HEK293T (cell line): ENCODE results near the gene DCN.

Experiments
- CTCF ChIA-PET: fragments of 350-600 bp; formaldehyde crosslinking; extraction: SDS; loops from one replicate; lab custom pipeline; 2021; ENCODE audit warnings: antibody characterized with exemption, inconsistent platforms; lab: Yijun Ruan, JAX
- POLR2A ChIA-PET: fragments of 350-600 bp; formaldehyde crosslinking; extraction: SDS; loops from one replicate; lab custom pipeline; 2020; ENCODE audit warnings: antibody characterized with exemption, inconsistent platforms; lab: Yijun Ruan, JAX
- DNase-seq: peaks from one replicate; pipeline ENCODE4 v3.0.0; 2012; ENCODE audit warnings: mixed read lengths; ENCODE audit errors: extremely low spot score
- ARNT ChIP-seq: fragments of 450-650 bp; IDR thresholded peaks from 2 replicates; pipeline ENCODE4 v1.6.1; 2017; ENCODE audit warnings: mild to moderate bottlenecking
- BHLHE40 ChIP-seq: fragments of 450-650 bp; IDR thresholded peaks from 2 replicates; pipeline ENCODE4 v1.6.1; 2016; ENCODE audit warnings: mild to moderate bottlenecking, moderate library complexity, borderline replicate concordance
- CTBP1 ChIP-seq: fragments of 450-650 bp; IDR thresholded peaks from 2 replicates; pipeline ENCODE4 v1.6.1; 2016; ENCODE audit warnings: borderline replicate concordance
- ELF4 ChIP-seq: fragments of 450-650 bp; IDR thresholded peaks from 2 replicates; pipeline ENCODE4 v1.6.1; 2017; ENCODE audit warnings: antibody characterized with exemption
- FOXA1 ChIP-seq: fragments of 450-650 bp; IDR thresholded peaks from 2 replicates; pipeline ENCODE4 v1.6.1; 2016; ENCODE audit warnings: mild to moderate bottlenecking
- FOXK2 ChIP-seq: fragments of 450-650 bp; IDR thresholded peaks from 2 replicates; pipeline ENCODE4 v1.6.1; 2016; ENCODE audit warnings: mild to moderate bottlenecking
- FOXM1 ChIP-seq: fragments of 450-650 bp; IDR thresholded peaks from 2 replicates; pipeline ENCODE4 v1.6.1; 2017; ENCODE audit warnings: mild to moderate bottlenecking, borderline replicate concordance
- HDGF ChIP-seq: fragments of 450-650 bp; IDR thresholded peaks from 2 replicates; pipeline ENCODE4 v1.6.1; 2017; ENCODE audit warnings: antibody characterized with exemption, borderline replicate concordance
- L3MBTL2 ChIP-seq: fragments of 450-650 bp; conservative IDR thresholded peaks from 2 replicates; pipeline ENCODE4 v1.6.1; 2016; ENCODE audit warnings: mild to moderate bottlenecking
- LEF1 ChIP-seq: fragments of 450-650 bp; IDR thresholded peaks from 2 replicates; pipeline ENCODE4 v1.6.1; 2017; ENCODE audit warnings: mild to moderate bottlenecking, borderline replicate concordance
- NFRKB ChIP-seq: fragments of 450-650 bp; IDR thresholded peaks from 2 replicates; pipeline ENCODE4 v1.6.1; 2016; ENCODE audit warnings: mild to moderate bottlenecking, moderate library complexity
- PKNOX1 ChIP-seq: fragments of 450-650 bp; IDR thresholded peaks from 2 replicates; pipeline ENCODE4 v1.6.1; 2016
- SP1 ChIP-seq: fragments of 450-650 bp; IDR thresholded peaks from 2 replicates; pipeline ENCODE4 v1.6.1; 2017
- SUZ12 ChIP-seq: fragments of 450-650 bp; IDR thresholded peaks from 2 replicates; pipeline ENCODE4 v1.6.1; 2016; ENCODE audit warnings: mild to moderate bottlenecking
- TARDBP ChIP-seq: fragments of 450-650 bp; IDR thresholded peaks from 2 replicates; pipeline ENCODE4 v1.6.1; 2016
- ZNF384 ChIP-seq: fragments of 450-650 bp; IDR thresholded peaks from 2 replicates; pipeline ENCODE4 v1.6.1; 2016

The DCN gene

DNA sequence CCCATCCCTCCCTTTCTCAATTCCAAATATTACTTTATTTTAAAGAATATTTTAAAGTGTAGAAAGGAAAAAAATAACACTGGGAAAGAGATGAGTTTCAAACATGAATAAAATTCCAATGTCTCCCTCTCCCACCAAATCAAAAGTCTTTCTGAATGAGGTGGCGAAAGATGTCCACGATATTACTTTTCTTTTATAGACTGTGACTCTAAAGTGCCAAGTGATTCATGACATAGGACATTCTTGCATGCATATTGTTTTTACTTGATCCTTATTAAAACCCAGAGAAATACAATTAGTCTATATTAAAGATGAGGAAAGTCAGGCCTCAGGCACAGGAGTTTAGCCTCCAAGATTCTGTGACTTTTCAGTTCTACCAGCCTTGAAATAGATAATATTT, 55.3 kb downstream of the DCN start:
- TF ChIP-seq LEF1 (no peak), NFRKB (no peak), PKNOX1 (no peak), HDGF (no peak), FOXK2 (no peak), SP1 (no peak), FOXM1 (no peak), L3MBTL2 (no peak), ZNF384 (no peak), ELF4 (no peak), CTBP1 (no peak)
- DNase-seq = no peak
- POLR2A ChIA-PET = no interaction called here
- CTCF ChIA-PET = no interaction called here

- CTCF ChIA-PET = no interaction called here
- TF ChIP-seq TARDBP (no peak), BHLHE40 (no peak), FOXA1 (no peak), CTBP1 (no peak), LEF1 (no peak), ZNF384 (no peak), FOXK2 (no peak), SP1 (no peak), HDGF (no peak), ELF4 (no peak), L3MBTL2 (no peak), NFRKB (no peak), ARNT (no peak), SUZ12 (no peak), PKNOX1 (no peak), FOXM1 (no peak)
- no peak for DNase-seq
- POLR2A ChIA-PET = no interaction called here
Observed at GRCh38 chr12:91126516-91126915, 56.1 kb downstream of the DCN start.

GRCh38 chr12:91123236-91123916, 59.2 kb downstream of the DCN start:
- TF ChIP-seq HDGF = no peak
- no peak for TF ChIP-seq CTBP1
- TF ChIP-seq FOXM1 = no peak
- no peak for TF ChIP-seq PKNOX1
- no peak for TF ChIP-seq LEF1
- no peak for TF ChIP-seq BHLHE40
- no peak for TF ChIP-seq SP1
- TF ChIP-seq TARDBP = no peak
- TF ChIP-seq ZNF384 = no peak
- TF ChIP-seq ARNT = no peak
- TF ChIP-seq ELF4 = no peak
- no peak for TF ChIP-seq FOXK2
- TF ChIP-seq NFRKB = no peak
- no peak for TF ChIP-seq FOXA1
- no peak for TF ChIP-seq L3MBTL2
- TF ChIP-seq SUZ12 = no peak
- DNase-seq = no peak
- CTCF ChIA-PET = no interaction called here
- POLR2A ChIA-PET = no interaction called here

GRCh38 chr12:91120781-91121180, 61.8 kb downstream of the DCN start:
- ChIA-PET POLR2A (no interaction called here), CTCF (no interaction called here)
- no peak for DNase-seq
- no peak for TF ChIP-seq CTBP1

DNA sequence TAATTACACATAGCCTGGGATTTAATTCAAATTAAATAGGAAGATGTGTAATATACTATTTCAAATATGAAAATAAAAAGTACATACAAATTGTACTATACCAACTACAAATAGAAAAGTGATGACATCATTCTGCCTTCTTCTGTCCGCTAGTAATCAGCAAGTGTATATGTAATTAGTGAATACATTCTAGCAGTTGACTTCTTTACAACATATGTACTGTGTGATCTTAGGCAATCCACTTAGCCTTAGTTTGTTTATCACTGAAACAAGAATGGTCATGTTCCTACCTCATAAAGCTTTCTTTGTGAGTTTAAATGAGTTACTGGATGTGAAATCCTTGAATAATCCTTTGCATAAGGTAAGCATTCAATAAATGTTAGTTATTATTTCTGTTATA, 63.5 kb downstream of the DCN start:
- ChIA-PET POLR2A (no interaction called here), CTCF (no interaction called here)
- TF ChIP-seq SP1 = no peak
- TF ChIP-seq L3MBTL2 = no peak
- TF ChIP-seq LEF1 = no peak
- TF ChIP-seq HDGF = no peak
- no peak for TF ChIP-seq NFRKB
- no peak for TF ChIP-seq SUZ12
- no peak for TF ChIP-seq TARDBP
- TF ChIP-seq CTBP1 = no peak
- TF ChIP-seq ARNT = no peak
- DNase-seq = no peak

GRCh38 chr12:91113621-91114020, 69.0 kb downstream of the DCN start:
- ChIA-PET POLR2A (no interaction called here), CTCF (no interaction called here)
- TF ChIP-seq ZNF384 = no peak
- TF ChIP-seq L3MBTL2 = no peak
- no peak for TF ChIP-seq TARDBP
- no peak for TF ChIP-seq LEF1
- TF ChIP-seq PKNOX1 = no peak
- TF ChIP-seq HDGF = no peak
- TF ChIP-seq SUZ12 = no peak
- no peak for TF ChIP-seq FOXA1
- TF ChIP-seq ARNT = no peak
- no peak for TF ChIP-seq BHLHE40
- TF ChIP-seq FOXK2 = no peak
- no peak for DNase-seq
